WTC11 (cell line): ENCODE measurements around the gene CNTNAP3B. TPM values are rescaled to one million over a fixed set of nuclear protein-coding genes. Genes with fewer than 3 reads are reported as not detected.
"Not testable (repeated sequence)": the region's sequence is repeated elsewhere in the genome, so short reads cannot be mapped to it uniquely, and the experiment has no call there.

ENCODE experiments used
- ATAC-seq: fragments of 200-7000 bp; cut with Tn5 transposase; 2 replicates; pipeline ENCODE4 v1.10.0; 2021; ENCODE audit warnings: mild to moderate bottlenecking, moderate library complexity
- Bru-seq: library from RNA; stranded (reverse); fragments of 400-500 nt; gene quantifications from one replicate; lab custom pipeline; 2021; lab: Mats Ljungman, UMichigan
- CTCF ChIA-PET: fragments of 300-600 bp; sonication (Branson Sonifier 250); formaldehyde crosslinking; loops from one replicate; lab custom pipeline; 2021; ENCODE audit warnings: antibody characterized with exemption; lab: Charles Lee
- POLR2A ChIA-PET: fragments of 350-600 bp; sonication (Branson Sonifier 250); formaldehyde crosslinking; loops from one replicate; lab custom pipeline; 2021; ENCODE audit warnings: antibody characterized with exemption; lab: Charles Lee
- DNase-seq: peaks from one replicate; pipeline ENCODE4 v3.0.0; 2021; ENCODE audit warnings: low spot score
- H3K27ac Mint-ChIP-seq: 2 replicates; pipeline ENCODE4 v1.8.0; 2021; ENCODE audit warnings: mixed read lengths
- H3K27me3 Mint-ChIP-seq: 2 replicates; pipeline ENCODE4 v1.8.0; 2021; ENCODE audit warnings: low read depth, mild to moderate bottlenecking, moderate library complexity, mixed read lengths
- H3K36me3 Mint-ChIP-seq: 2 replicates; pipeline ENCODE4 v1.8.0; 2021; ENCODE audit warnings: mixed read lengths
- H3K4me1 Mint-ChIP-seq: 2 replicates; pipeline ENCODE4 v1.8.0; 2022; ENCODE audit warnings: mixed read lengths
- H3K4me3 Mint-ChIP-seq: 2 replicates; pipeline ENCODE4 v1.8.0; 2021; ENCODE audit warnings: mild to moderate bottlenecking, moderate library complexity, mixed read lengths
- H3K9me3 Mint-ChIP-seq: 2 replicates; pipeline ENCODE4 v1.8.0; 2021; ENCODE audit warnings: mixed read lengths
- long read RNA-seq, 3 experiments: library from RNA in 1 of 3; library from capped mRNA in 1 of 3; library from polyadenylated mRNA in 1 of 3; unstranded in 2 of 3; stranded (forward) in 1 of 3; transcript quantifications; one replicate each; pipeline ENCODE4 v2.0.0, GENCODE V29; 2021
- total RNA-seq: library from RNA; stranded (reverse); gene quantifications from 3 replicates; pipeline ENCODE4 v1.2.3, GENCODE V29; 2021

The CNTNAP3B gene
- total RNA-seq (1.2 to 2.8 TPM (median 2.0 TPM) in 3 replicates), Bru-seq, nascent RNA (percentile 25 among the genes with signal in this experiment)
- long read RNA-seq, experiment 1, partial matches to known transcripts, result 3 of 8 reads
- long read RNA-seq, experiment 1, other reads (novel, unspliced or antisense), result 4 of 8 reads
- long read RNA-seq, experiment 2, result 0 reads
- long read RNA-seq, experiment 3, partial matches to known transcripts, result 2 of 2 reads
- long read RNA-seq, experiment 3, other reads (novel, unspliced or antisense), result 0 of 2 reads

- H3K9me3 Mint-ChIP-seq, H3K27me3 Mint-ChIP-seq, CTCF ChIA-PET, H3K27ac Mint-ChIP-seq, H3K36me3 Mint-ChIP-seq, POLR2A ChIA-PET: not testable (repeated sequence)
- Mint-ChIP-seq H3K4me1 (peaks cover 11% of the 10 kb centered on the region), H3K4me3 (peak within 1 kb of the TSS; percentile 44)
- ATAC-seq, result peak; percentile 58; the same call in 1 of the 2 replicates
- peak; percentile 17 for DNase-seq
Measured at GRCh38 chr9:42129073-42129729, at the start of gene CNTNAP3B. Gene CNTNAP3B (minus strand): TSS chr9:42129426. CDS start chr9:42129094, 332 bp downstream.

DNA sequence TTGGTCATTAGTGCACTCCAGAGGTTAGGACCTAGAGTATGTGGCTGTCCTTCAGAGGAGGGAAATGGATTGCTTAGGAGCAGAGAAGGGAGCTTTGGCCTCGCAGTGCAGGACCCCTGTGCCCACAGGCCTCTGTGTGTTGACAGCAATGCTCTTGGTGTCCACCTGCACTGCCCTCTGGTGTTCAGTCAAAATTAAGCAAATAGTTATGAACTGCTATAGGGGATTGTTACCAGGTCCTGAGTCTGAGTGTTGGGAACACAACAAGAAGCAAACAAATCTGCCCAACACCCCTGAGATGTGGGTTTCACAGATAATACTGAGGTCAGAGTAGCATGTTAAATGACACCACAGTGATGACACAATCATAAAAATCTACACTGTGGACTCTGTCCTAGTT, 31.1 kb upstream of the CNTNAP3B start:
- POLR2A ChIA-PET, H3K9me3 Mint-ChIP-seq, DNase-seq, H3K4me3 Mint-ChIP-seq, ATAC-seq, H3K4me1 Mint-ChIP-seq, H3K27ac Mint-ChIP-seq, CTCF ChIA-PET, H3K27me3 Mint-ChIP-seq, H3K36me3 Mint-ChIP-seq: not testable (repeated sequence)

- DNase-seq, H3K27ac Mint-ChIP-seq, H3K36me3 Mint-ChIP-seq, H3K27me3 Mint-ChIP-seq, POLR2A ChIA-PET, CTCF ChIA-PET, H3K9me3 Mint-ChIP-seq, ATAC-seq: not testable (repeated sequence)
- H3K4me1 Mint-ChIP-seq, result peaks cover 11% of the 10 kb centered on the region
- H3K4me3 Mint-ChIP-seq, result peak overlapping the region; percentile 30
Measured at GRCh38 chr9:42127056-42127841, 2.0 kb downstream of the CNTNAP3B start.

- DNase-seq, result peak; percentile 12
- CTCF ChIA-PET, H3K9me3 Mint-ChIP-seq, POLR2A ChIA-PET, H3K27ac Mint-ChIP-seq, H3K4me3 Mint-ChIP-seq, H3K27me3 Mint-ChIP-seq, H3K36me3 Mint-ChIP-seq, H3K4me1 Mint-ChIP-seq: not testable (repeated sequence)
- peak; percentile 67 for ATAC-seq
Measured at GRCh38 chr9:42121007-42121406, 8.2 kb downstream of the CNTNAP3B start.

DNA sequence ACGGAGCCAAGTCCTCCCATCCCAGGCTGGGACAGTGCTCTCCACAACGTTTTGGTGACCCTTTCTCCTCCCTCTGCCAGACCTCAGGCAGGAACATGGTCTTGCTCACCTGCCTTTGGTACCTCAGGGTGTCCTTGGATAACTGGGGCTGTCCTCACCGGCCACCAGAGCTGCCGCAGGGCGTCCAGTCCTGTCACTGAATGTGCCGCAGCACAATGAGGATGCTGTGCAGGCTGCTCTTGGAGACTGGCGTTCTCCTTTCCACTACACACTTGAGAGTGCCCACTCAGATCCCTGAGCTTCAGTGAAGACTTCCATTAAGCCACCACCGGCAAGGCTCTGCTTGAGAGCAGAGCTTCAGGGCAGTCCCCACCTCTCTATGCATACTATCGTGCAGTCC, 33.3 kb downstream of the CNTNAP3B start:
- CTCF ChIA-PET, H3K27ac Mint-ChIP-seq, ATAC-seq, H3K36me3 Mint-ChIP-seq, DNase-seq, H3K4me1 Mint-ChIP-seq, H3K4me3 Mint-ChIP-seq, H3K9me3 Mint-ChIP-seq, POLR2A ChIA-PET, H3K27me3 Mint-ChIP-seq: not testable (repeated sequence)

DNA sequence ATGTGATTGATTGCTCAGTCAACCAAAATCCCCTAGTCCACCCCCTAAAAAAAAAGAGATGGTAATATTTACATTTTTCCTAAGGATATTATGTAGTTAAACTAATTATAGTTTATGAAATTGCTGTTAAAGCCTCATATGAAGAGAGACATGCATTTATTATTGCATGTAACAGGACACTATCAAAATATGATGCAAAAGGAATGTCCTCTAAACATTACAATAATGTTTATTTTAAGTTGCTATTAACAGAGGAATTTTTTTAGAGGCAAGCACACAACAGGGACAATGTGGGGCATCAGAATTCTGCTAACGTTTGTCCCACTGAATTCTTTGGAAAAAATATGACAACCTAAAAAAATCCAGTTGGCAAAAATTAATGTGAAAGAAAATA, 44.7 kb downstream of the CNTNAP3B start:
- H3K4me3 Mint-ChIP-seq, H3K9me3 Mint-ChIP-seq, H3K27me3 Mint-ChIP-seq, H3K36me3 Mint-ChIP-seq, H3K27ac Mint-ChIP-seq, POLR2A ChIA-PET, CTCF ChIA-PET, H3K4me1 Mint-ChIP-seq, DNase-seq, ATAC-seq: not testable (repeated sequence)

DNA sequence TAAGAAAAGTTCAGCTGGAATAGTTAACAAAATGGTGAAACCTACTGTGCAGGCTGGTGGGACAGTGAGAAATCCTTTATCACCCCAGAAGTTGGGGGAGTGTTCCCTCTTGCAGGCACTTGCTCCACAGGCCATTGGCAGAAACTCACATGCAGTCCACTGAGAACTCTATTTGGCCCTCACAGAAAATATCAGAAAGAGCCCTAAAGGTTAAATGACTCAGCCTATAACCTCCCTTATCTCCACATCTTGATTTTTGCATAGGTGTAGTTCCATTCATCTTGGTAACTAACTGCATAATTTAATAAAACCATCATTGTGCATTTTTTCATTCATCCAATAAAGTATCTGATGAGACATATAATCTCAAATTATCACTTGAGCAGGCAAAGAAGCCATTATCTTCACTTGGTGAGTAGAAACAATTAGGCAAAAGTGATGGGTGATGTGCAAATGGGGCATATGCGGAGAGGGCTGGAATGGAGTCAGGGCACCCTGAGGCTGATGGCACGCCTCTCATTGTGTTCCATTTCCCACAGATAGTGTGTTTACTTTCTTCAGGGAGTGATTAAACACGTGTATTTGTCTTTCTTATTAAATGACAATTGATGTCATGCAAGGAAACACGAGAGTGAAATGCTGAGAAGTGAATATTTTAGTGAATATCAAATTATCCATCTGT, 45.2 kb downstream of the CNTNAP3B start:
- not testable (repeated sequence) for ATAC-seq

GRCh38 chr9:42080376-42080775, 48.9 kb downstream of the CNTNAP3B start:
- H3K27ac Mint-ChIP-seq, CTCF ChIA-PET, H3K4me3 Mint-ChIP-seq, H3K9me3 Mint-ChIP-seq, POLR2A ChIA-PET, DNase-seq, H3K36me3 Mint-ChIP-seq, ATAC-seq, H3K4me1 Mint-ChIP-seq, H3K27me3 Mint-ChIP-seq: not testable (repeated sequence)

More for the DNA sequence above, 45.2 kb downstream of the CNTNAP3B start:
- H3K36me3 Mint-ChIP-seq, DNase-seq, H3K4me1 Mint-ChIP-seq, H3K27me3 Mint-ChIP-seq, H3K4me3 Mint-ChIP-seq, H3K9me3 Mint-ChIP-seq, CTCF ChIA-PET, POLR2A ChIA-PET, H3K27ac Mint-ChIP-seq: not testable (repeated sequence)

- H3K4me1 Mint-ChIP-seq, H3K36me3 Mint-ChIP-seq, H3K27me3 Mint-ChIP-seq, CTCF ChIA-PET, POLR2A ChIA-PET, H3K9me3 Mint-ChIP-seq, DNase-seq, H3K4me3 Mint-ChIP-seq, ATAC-seq, H3K27ac Mint-ChIP-seq: not testable (repeated sequence)
Measured at GRCh38 chr9:42074868-42075267, 54.4 kb downstream of the CNTNAP3B start.

- DNase-seq, H3K4me3 Mint-ChIP-seq, ATAC-seq: not testable (repeated sequence)
Measured at GRCh38 chr9:42071026-42071425, 58.2 kb downstream of the CNTNAP3B start.

GRCh38 chr9:42070035-42070799, 59.0 kb downstream of the CNTNAP3B start:
- not testable (repeated sequence) for DNase-seq

More at GRCh38 chr9:42071026-42071425, 58.2 kb downstream of the CNTNAP3B start:
- POLR2A ChIA-PET, H3K27ac Mint-ChIP-seq, H3K9me3 Mint-ChIP-seq, H3K27me3 Mint-ChIP-seq, H3K36me3 Mint-ChIP-seq, H3K4me1 Mint-ChIP-seq, CTCF ChIA-PET: not testable (repeated sequence)

More at GRCh38 chr9:42070035-42070799, 59.0 kb downstream of the CNTNAP3B start:
- H3K4me3 Mint-ChIP-seq, H3K9me3 Mint-ChIP-seq, CTCF ChIA-PET, H3K4me1 Mint-ChIP-seq, H3K27ac Mint-ChIP-seq, H3K27me3 Mint-ChIP-seq, ATAC-seq, POLR2A ChIA-PET, H3K36me3 Mint-ChIP-seq: not testable (repeated sequence)
